H54 (cell line): ENCODE measurements around the gene IGF2BP3.
"Not testable (repeated sequence)": the region's sequence is repeated elsewhere in the genome, so short reads cannot be mapped to it uniquely, and the experiment has no call there.

Source experiments
- DNase-seq: peaks from one replicate; pipeline ENCODE4 v3.0.0; 2011; ENCODE audit warnings: low spot score, mixed read lengths; ENCODE audit not compliant: insufficient read length
- FAIRE-seq: peaks from 3 replicates; lab custom pipeline; 2011; peaks lifted over from hg19 to GRCh38; lab: Jason Lieb, UNC
- POLR2A ChIP-seq: IDR thresholded peaks from 2 replicates; pipeline ENCODE4 v1.6.1; 2011; ENCODE audit warnings: low read depth, mild to moderate bottlenecking, low read length

The IGF2BP3 gene

DNA sequence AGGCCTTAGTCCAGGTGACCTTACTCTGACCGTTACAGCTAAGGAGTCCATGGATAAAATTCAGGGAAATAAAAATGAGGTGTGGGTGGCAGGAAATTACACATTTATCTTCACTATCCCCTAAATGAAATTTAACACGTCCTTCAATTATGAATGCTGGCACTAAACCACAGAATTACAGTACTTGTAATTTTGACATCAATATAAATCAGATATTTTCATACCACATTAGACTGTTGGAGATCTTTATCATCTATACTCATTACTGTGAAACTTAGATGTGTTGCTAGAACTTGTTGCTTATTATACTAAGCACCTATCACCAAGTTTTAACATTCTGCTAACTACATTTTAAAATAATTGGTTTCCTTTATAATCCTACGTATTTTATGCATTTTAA, 51.1 kb downstream of the IGF2BP3 start:
- no peak for TF ChIP-seq POLR2A
- FAIRE-seq, result no peak
- DNase-seq, result no peak

GRCh38 chr7:23418046-23418445, 52.2 kb downstream of the IGF2BP3 start:
- FAIRE-seq (no peak), DNase-seq (no peak)
- no peak for TF ChIP-seq POLR2A

DNA sequence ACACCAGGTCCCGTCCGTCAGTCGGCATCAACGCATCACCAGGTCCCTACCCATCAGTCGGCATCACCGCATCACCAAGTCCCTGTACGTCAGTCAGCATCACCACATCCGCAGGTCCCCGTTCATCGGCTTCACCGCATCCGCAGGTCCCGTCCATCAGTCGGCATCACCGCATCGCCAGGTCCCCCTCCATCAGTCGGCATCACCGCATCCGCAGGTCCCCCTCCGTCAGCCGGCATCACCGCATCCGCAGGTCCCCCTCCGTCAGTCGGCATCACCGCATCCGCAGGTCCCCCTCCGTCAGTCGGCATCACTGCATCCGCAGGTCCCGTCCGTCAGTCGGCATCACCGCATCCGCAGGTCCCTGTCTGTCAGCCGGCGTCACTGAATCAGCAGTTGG, 55.1 kb downstream of the IGF2BP3 start:
- TF ChIP-seq POLR2A, result no peak
- FAIRE-seq, result no peak
- no peak for DNase-seq

GRCh38 chr7:23410446-23411183, 59.7 kb downstream of the IGF2BP3 start:
- DNase-seq, result no peak
- FAIRE-seq, result no peak
- no peak for TF ChIP-seq POLR2A

- FAIRE-seq, DNase-seq: not testable (repeated sequence)
These were observed 63.7 kb downstream of the IGF2BP3 start for GRCh38 chr7:23406564-23406963.

DNA sequence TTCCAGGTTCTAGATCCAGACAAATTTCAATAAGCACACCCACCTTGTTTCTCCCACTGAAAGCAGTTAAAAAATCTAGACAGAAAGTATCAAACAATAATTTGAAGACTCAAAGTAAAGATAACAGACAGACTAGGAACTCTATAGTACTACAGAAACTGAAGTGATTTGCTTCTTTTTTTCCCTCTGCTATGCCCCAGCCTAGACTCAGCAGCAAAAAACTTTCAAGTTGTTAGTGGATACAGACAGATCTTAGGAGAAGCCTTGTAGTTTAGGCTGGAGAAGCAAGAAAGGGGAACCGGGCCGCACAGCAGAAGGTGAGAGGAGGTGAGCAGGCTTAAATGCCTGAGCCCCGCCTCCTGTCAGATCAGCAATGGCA, 65.1 kb downstream of the IGF2BP3 start:
- FAIRE-seq, result no peak
- DNase-seq, result no peak
- no peak for TF ChIP-seq POLR2A

DNA sequence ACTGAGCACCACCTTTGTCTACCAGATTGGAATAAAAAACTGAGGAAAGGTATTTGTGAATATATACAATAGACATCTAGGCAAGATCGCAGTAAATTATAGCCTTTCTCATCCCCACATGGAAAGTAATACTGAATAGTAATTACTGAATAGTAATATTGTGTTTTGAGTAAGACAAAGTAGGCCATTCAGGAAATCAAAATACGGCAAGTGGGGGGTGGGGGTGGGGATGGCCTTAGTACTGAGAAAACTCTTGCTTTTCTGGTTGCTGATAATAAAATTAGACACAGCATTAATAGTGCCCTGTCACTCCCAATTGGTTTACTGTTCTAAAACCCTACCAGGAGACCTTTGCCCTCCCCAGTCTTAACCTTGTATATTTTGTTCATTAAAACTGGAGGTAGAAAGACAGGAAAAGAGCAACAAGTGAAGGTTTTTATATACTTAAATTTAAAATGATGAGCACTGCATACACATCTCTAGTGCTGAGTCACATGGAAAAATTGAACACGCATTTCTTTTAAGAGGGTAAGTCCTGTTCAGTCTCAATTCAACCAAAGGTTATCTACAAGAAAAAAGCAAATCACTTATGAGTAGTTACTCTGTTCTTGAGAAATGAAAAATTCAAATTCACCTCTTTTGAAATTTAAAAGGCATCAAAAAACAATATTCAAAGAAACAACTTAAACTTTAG, 65.6 kb downstream of the IGF2BP3 start:
- no peak for DNase-seq
- FAIRE-seq, result no peak

GRCh38 chr7:23403970-23404369, 66.3 kb downstream of the IGF2BP3 start:
- TF ChIP-seq POLR2A, result no peak
- DNase-seq (no peak), FAIRE-seq (no peak)

More for the DNA sequence above, 65.6 kb downstream of the IGF2BP3 start:
- TF ChIP-seq POLR2A, result no peak

GRCh38 chr7:23398090-23398489, 72.2 kb downstream of the IGF2BP3 start:
- not testable (repeated sequence) for DNase-seq, FAIRE-seq

- FAIRE-seq (no peak), DNase-seq (no peak)
- no peak for TF ChIP-seq POLR2A
These were observed 73.0 kb downstream of the IGF2BP3 start for GRCh38 chr7:23397241-23397640.

DNA sequence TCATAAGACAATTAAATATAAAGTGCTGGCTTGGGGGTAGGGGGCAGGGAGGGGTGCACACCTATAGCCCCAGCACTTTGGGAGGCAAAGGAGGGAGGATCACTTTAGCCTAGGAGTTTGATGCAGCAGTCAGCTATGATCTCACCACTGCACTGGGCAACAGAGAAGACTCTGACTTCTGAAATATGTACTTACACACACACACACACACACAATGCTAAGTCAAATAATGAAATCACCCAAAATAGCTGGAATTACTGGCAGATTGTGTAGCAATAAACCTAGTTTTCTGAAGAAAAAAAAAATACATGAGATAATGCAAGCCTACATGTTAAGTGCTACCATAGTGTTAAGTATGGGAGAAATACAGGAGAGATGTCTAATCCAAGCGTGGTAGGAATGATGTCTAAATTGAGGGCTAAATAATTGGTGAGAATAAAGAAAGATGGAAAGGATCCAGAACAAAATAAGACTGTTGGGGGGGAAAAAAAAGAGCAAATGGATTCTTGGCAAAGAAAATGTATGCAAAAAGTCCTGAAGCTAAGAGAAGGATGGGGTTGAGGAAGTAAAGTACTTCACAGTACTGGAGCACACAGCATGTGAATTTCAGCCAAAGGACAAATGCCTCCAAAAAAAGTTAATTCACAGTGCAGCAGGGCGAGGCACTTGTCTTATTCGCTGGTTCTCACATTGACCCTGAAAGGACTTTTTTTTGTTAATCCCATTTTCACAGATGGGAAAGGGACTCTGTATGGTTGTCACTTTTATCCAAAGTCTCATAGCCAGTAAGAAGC, 73.9 kb downstream of the IGF2BP3 start:
- no peak for TF ChIP-seq POLR2A
- FAIRE-seq (no peak), DNase-seq (no peak)

- no peak for TF ChIP-seq POLR2A
- no peak for FAIRE-seq
- DNase-seq, result no peak
These were observed 75.7 kb downstream of the IGF2BP3 start for GRCh38 chr7:23394488-23395171.

DNA sequence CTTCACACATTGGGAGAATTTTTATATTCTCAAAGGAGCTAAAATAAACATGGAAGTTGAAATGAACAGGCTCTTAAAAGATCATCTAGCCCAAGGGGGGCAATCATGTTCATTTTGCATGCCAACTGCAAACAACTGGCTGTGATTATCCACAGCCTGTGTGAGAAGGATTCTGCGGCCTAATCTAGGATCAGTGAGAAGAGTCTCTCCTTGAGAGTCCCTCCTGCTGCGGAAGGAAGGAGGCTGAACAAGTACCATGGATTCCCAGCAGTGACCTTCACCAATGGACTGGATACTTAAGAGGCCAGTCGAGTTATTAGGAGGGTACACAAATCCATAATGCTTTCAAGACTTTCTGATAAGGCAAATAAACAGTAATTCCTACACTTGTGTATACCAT, 76.7 kb downstream of the IGF2BP3 start:
- no peak for TF ChIP-seq POLR2A
- FAIRE-seq, result no peak
- DNase-seq, result no peak

DNA sequence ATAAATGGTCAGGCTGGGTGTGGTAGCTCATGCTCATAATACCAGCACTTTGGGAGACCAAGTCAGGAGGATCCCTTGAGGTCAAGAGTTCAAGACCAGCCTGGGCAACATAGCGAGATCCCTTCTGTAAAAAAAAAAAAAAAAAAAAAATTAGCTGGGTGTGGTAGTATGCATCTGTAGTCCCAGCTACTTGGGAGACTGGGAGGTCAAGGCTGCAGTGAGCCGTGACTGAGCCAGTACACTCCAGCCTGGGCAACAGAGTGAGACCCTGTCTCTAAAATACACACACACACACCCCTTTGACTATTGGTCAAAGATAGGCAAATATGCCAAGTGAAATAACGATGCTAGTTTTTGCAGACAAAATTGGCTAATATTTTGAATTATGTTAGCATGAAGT, 80.6 kb downstream of the IGF2BP3 start:
- no peak for FAIRE-seq
- no peak for TF ChIP-seq POLR2A
- DNase-seq, result no peak
